Measurements from ENCODE around the gene TIMM21. TPM values are rescaled to one million over a fixed set of nuclear protein-coding genes. Genes with fewer than 3 reads are reported as not detected.
A peak's percentile ranks its signal among the peaks of the same experiment; 100 is the strongest.

Gene TIMM21
- total RNA-seq, 2 experiments from 2014 or later, result 25.2 to 30.8 TPM

GRCh38 chr18:74191577-74191976, 43.3 kb downstream of the TIMM21 start:
- no peak for DNase-seq (ENCODE audit: low spot score)
- no TSS peak for BruUV-seq (replicated peaks)
- no peaks in the 10 kb centered on the region for H3K79me2 ChIP-seq (ENCODE audit: insufficient read depth, low read depth, low read length)
- H3K4me3 ChIP-seq (ENCODE audit: low read depth, low read length, poor library complexity, severe bottlenecking), result no peak overlapping the region
- no peak overlapping the region for H3K4me2 ChIP-seq (ENCODE audit: low read length)
- H2AFZ ChIP-seq (ENCODE audit: low read length), result no peak overlapping the region
- ChIA-PET POLR2A (no interaction called here), CTCF (ENCODE audit: unreplicated experiment) (interaction anchor here (0.6 kb wide), 1 partner anchor 19 kb away, joined by 3 read pairs; no protein-coding TSS in a partner anchor)
- no peaks in the 10 kb centered on the region for H4K20me1 ChIP-seq (ENCODE audit: insufficient read depth, low read length)
- H3K27ac ChIP-seq (ENCODE audit: low read depth, low read length, poor library complexity, severe bottlenecking), result no peak overlapping the region
- intact Hi-C loops (cut with micrococcal nuclease; ENCODE audit: unreplicated experiment), result no loop called here
- no peaks in the 10 kb centered on the region for H3K9me3 ChIP-seq (ENCODE audit: low read length)
- no peaks in the 10 kb centered on the region for H3K4me1 ChIP-seq (ENCODE audit: insufficient read depth, low read length, poor library complexity, severe bottlenecking)
- no peaks in the 10 kb centered on the region for H3K9me2 ChIP-seq (ENCODE audit: insufficient read depth, low read length)
- no peaks in the 10 kb centered on the region for H3K36me3 ChIP-seq (ENCODE audit: insufficient read depth, low read length)
- TF ChIP-seq EZH2phosphoT487 (IDR thresholded peaks at IDR 0.05; ENCODE audit: borderline replicate concordance, low read depth, low read length), result no peak

GRCh38 chr18:74194691-74195090, 46.4 kb downstream of the TIMM21 start:
- DNase-seq (ENCODE audit: low spot score), result no peak
- no TSS peak for BruUV-seq (replicated peaks)
- ChIA-PET CTCF (ENCODE audit: unreplicated experiment) (interaction anchor here (0.6 kb wide), 1 partner anchor 42 kb away, joined by 3 read pairs; no protein-coding TSS in a partner anchor), POLR2A (interaction anchor here (0.7 kb wide), 1 partner anchor 223 kb away, joined by 3 read pairs; no protein-coding TSS in a partner anchor)
- Histone ChIP-seq H3K4me2 (ENCODE audit: low read length) (no peak overlapping the region), H3K9me2 (ENCODE audit: insufficient read depth, low read length) (no peaks in the 10 kb centered on the region), H3K9me3 (ENCODE audit: low read length) (no peaks in the 10 kb centered on the region), H2AFZ (ENCODE audit: low read length) (no peak overlapping the region), H4K20me1 (ENCODE audit: insufficient read depth, low read length) (no peaks in the 10 kb centered on the region), H3K79me2 (ENCODE audit: insufficient read depth, low read depth, low read length) (no peaks in the 10 kb centered on the region), H3K4me1 (ENCODE audit: insufficient read depth, low read length, poor library complexity, severe bottlenecking) (peaks cover 14% of the 10 kb centered on the region), H3K36me3 (ENCODE audit: insufficient read depth, low read length) (no peaks in the 10 kb centered on the region), H3K27ac (ENCODE audit: low read depth, low read length, poor library complexity, severe bottlenecking) (no peak overlapping the region), H3K4me3 (ENCODE audit: low read depth, low read length, poor library complexity, severe bottlenecking) (no peak overlapping the region)
- intact Hi-C loops (cut with micrococcal nuclease; ENCODE audit: unreplicated experiment), result no loop called here
- TF ChIP-seq EZH2phosphoT487 (IDR thresholded peaks at IDR 0.05; ENCODE audit: borderline replicate concordance, low read depth, low read length), result no peak
- TF ChIP-seq CTCF (conservative IDR thresholded peaks at IDR 0.05; ENCODE audit: low read length), result no peak

- ChIA-PET CTCF (ENCODE audit: unreplicated experiment) (interaction anchor here (1.3 kb wide), 1 partner anchor 297 kb away, joined by 3 read pairs; no protein-coding TSS in a partner anchor), POLR2A (interaction anchor here (1.4 to 1.6 kb wide), 2 partner anchors 36 to 145 kb away, joined by 3 to 4 read pairs; no protein-coding TSS in a partner anchor)
- no peaks in the 10 kb centered on the region for H3K36me3 ChIP-seq (ENCODE audit: insufficient read depth, low read length)
- H2AFZ ChIP-seq (ENCODE audit: low read length), result peak overlapping the region; percentile 81; the same call in 1 of the 2 replicates
- TF ChIP-seq CTCF (conservative IDR thresholded peaks at IDR 0.05; ENCODE audit: low read length) (peak; percentile 88), EZH2phosphoT487 (IDR thresholded peaks at IDR 0.05; ENCODE audit: borderline replicate concordance, low read depth, low read length) (no peak)
- peaks cover 14% of the 10 kb centered on the region for H3K4me1 ChIP-seq (ENCODE audit: insufficient read depth, low read length, poor library complexity, severe bottlenecking)
- H3K27ac ChIP-seq (ENCODE audit: low read depth, low read length, poor library complexity, severe bottlenecking), result no peak overlapping the region
- intact Hi-C loops (cut with micrococcal nuclease; ENCODE audit: unreplicated experiment), result loop anchor here (1.0 to 2.0 kb wide), 3 partner anchors 146 to 356 kb away; no protein-coding TSS in a partner anchor
- peak; percentile 64 for DNase-seq (ENCODE audit: low spot score)
- H3K79me2 ChIP-seq (ENCODE audit: insufficient read depth, low read depth, low read length), result no peaks in the 10 kb centered on the region
- H3K4me3 ChIP-seq (ENCODE audit: low read depth, low read length, poor library complexity, severe bottlenecking), result peak overlapping the region; percentile 50
- no peaks in the 10 kb centered on the region for H3K9me2 ChIP-seq (ENCODE audit: insufficient read depth, low read length)
- H3K9me3 ChIP-seq (ENCODE audit: low read length), result no peaks in the 10 kb centered on the region
- BruUV-seq (replicated peaks), result no TSS peak
- peak overlapping the region; percentile 68 for H3K4me2 ChIP-seq (ENCODE audit: low read length)
- no peaks in the 10 kb centered on the region for H4K20me1 ChIP-seq (ENCODE audit: insufficient read depth, low read length)
Observed at GRCh38 chr18:74196220-74197119, 48.1 kb downstream of the TIMM21 start.
